ENCODE results near the gene CXCL1.

Gene CXCL1

GRCh38 chr4:73852771-73853170 is 16.4 kb upstream of the CXCL1 start:
- no peak for DNase-seq

- no peak for DNase-seq
These were observed 15.9 kb upstream of the CXCL1 start, which contains the start of gene PF4V1 for GRCh38 chr4:73853246-73853704. Gene PF4V1, plus strand, starts transcription at chr4:73853296. Its CDS starts 67 bp downstream, at chr4:73853363.

GRCh38 chr4:73853718-73854473 is 15.3 kb upstream of the CXCL1 start:
- DNase-seq, result no peak

- DNase-seq, result no peak
These were observed 13.8 kb upstream of the CXCL1 start for GRCh38 chr4:73855406-73855805.

- no peak for DNase-seq
These were observed 12.7 kb upstream of the CXCL1 start for GRCh38 chr4:73856518-73856917.

GRCh38 chr4:73859614-73860088 is 9.5 kb upstream of the CXCL1 start:
- DNase-seq, result no peak

- no peak for DNase-seq
These were observed 9.0 kb upstream of the CXCL1 start for GRCh38 chr4:73860181-73860580.

GRCh38 chr4:73860917-73861316 is 8.3 kb upstream of the CXCL1 start:
- DNase-seq, result no peak

- no peak for DNase-seq
These were observed 6.9 kb upstream of the CXCL1 start for GRCh38 chr4:73862322-73862721.

- no peak for DNase-seq
These were observed 4.8 kb upstream of the CXCL1 start for GRCh38 chr4:73864365-73864764.

GRCh38 chr4:73864961-73865360 is 4.2 kb upstream of the CXCL1 start:
- no peak for DNase-seq

GRCh38 chr4:73865431-73866096 is 3.6 kb upstream of the CXCL1 start:
- no peak for DNase-seq

- no peak for DNase-seq
These were observed 2.9 kb upstream of the CXCL1 start for GRCh38 chr4:73866246-73866645.

GRCh38 chr4:73867783-73868182 is 1.4 kb upstream of the CXCL1 start:
- DNase-seq, result no peak

- no peak for DNase-seq
These were observed 725 bp upstream of the CXCL1 start for GRCh38 chr4:73868206-73869129.

GRCh38 chr4:73870260-73870659 is 1.1 kb downstream of the CXCL1 start:
- DNase-seq, result no peak

GRCh38 chr4:73870768-73871167 is 1.6 kb downstream of the CXCL1 start:
- no peak for DNase-seq

- no peak for DNase-seq
These were observed 2.5 kb downstream of the CXCL1 start for GRCh38 chr4:73871511-73872310.

GRCh38 chr4:73872316-73873108 is 3.3 kb downstream of the CXCL1 start:
- no peak for DNase-seq

- DNase-seq, result no peak
These were observed 5.2 kb downstream of the CXCL1 start for GRCh38 chr4:73874386-73874785.

- DNase-seq, result no peak
These were observed 6.2 kb downstream of the CXCL1 start for GRCh38 chr4:73875401-73875800.
